NCI-H82 treated with DMSO at 0.1 percent for 48 hours (cell line): ENCODE data around the gene FREM2.
A peak's percentile ranks its signal among the peaks of the same experiment; 100 is the strongest.

Experiments used
- DNase-seq: peaks from one replicate; lab custom pipeline; 2025; ENCODE audit not compliant: unreplicated experiment; lab: John Stamatoyannopoulos, UW

The FREM2 gene, protein sequence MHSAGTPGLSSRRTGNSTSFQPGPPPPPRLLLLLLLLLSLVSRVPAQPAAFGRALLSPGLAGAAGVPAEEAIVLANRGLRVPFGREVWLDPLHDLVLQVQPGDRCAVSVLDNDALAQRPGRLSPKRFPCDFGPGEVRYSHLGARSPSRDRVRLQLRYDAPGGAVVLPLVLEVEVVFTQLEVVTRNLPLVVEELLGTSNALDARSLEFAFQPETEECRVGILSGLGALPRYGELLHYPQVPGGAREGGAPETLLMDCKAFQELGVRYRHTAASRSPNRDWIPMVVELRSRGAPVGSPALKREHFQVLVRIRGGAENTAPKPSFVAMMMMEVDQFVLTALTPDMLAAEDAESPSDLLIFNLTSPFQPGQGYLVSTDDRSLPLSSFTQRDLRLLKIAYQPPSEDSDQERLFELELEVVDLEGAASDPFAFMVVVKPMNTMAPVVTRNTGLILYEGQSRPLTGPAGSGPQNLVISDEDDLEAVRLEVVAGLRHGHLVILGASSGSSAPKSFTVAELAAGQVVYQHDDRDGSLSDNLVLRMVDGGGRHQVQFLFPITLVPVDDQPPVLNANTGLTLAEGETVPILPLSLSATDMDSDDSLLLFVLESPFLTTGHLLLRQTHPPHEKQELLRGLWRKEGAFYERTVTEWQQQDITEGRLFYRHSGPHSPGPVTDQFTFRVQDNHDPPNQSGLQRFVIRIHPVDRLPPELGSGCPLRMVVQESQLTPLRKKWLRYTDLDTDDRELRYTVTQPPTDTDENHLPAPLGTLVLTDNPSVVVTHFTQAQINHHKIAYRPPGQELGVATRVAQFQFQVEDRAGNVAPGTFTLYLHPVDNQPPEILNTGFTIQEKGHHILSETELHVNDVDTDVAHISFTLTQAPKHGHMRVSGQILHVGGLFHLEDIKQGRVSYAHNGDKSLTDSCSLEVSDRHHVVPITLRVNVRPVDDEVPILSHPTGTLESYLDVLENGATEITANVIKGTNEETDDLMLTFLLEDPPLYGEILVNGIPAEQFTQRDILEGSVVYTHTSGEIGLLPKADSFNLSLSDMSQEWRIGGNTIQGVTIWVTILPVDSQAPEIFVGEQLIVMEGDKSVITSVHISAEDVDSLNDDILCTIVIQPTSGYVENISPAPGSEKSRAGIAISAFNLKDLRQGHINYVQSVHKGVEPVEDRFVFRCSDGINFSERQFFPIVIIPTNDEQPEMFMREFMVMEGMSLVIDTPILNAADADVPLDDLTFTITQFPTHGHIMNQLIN (N-terminal part only)

DNA sequence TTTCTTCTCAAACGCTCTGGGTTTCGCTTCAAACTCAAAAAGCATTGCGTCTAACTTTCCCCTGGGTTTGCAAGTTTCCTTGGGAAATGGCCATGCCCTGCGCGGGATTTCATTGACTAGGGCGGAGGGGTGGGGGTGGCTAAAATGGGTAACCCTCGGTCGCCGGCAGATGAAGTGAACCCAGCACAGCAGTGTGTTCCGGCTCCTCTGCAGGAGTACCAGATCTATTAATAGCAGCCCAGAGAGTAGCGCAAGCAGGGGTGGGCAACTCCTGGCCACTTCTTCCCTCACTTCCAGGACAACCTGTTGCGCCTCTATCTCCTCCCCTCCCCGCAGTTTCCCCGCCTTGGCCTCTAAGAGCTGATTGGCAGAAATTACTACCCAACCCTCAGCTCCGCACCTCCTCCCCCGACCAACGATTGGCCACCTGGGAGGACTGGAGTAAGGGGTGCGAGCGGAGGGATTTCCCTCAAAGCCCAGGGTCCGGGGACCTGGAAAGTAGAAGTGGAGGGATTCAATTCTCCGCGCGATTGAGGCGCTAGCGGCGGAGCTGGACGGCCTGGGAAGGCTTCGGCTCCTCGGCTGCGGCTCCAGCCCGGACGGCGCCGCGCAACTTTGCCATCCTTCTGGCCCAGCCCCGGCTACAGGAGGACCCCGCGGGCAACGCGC is at the start of gene FREM2:
Gene FREM2, plus strand, starts transcription at position 501 of the 669 bp plus-strand sequence. CDS start 268 bp downstream, outside the sequence.
- peak; percentile 57 for DNase-seq

DNA sequence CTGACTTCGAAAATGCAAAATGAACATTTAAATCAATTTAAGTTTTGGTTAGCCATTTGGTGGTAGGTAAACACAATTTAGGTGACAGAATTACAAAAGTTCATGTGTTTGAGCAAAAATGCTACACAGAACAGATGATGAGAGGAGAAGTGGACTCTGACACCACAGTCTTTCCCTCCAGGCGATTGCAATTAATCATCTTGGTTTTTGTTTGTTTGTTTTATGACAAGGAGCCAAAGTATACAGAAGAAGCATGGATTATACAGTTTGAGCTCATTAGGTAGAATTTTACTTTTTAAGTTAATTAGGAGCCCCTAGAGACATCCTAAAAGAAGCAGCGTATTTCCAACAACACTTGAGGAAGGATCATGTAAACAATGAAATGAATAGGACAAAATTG is 49.3 kb upstream of the FREM2 start:
- no peak for DNase-seq

DNA sequence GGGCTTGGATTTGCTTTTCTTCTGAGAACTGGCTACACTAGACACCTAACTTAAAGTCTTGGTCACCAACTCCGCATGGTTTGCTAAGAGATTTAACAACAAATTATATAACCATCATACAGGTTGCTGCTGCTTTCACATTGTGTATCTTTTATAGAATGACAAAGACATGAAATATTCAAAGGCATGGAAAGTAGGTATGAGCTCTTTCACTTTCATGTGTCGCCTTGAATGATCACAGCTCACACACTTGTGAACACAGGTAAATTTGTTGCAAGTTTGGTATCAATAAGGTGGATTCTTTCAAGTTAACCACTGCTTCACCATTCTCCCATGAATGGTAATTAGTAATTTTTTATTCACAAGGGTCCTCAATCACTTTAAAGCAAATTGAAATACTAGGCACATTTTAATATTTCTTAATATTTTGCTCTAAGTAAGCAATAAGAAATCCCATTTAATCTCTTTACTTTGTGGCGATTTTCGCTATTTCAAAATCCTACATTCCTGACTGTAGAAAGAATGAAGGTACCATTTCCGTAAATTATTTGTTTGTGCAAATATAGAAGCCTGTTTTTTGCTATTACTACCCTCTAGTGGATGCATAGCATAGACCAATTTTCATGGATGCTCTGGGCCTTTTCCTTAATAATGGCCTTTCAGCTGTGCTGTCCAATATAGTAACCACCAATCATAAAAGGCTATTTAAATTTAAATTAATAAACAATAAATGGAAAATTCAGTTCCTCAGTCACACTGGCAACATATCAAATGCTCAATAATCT is 45.5 kb upstream of the FREM2 start:
- no peak for DNase-seq

DNA sequence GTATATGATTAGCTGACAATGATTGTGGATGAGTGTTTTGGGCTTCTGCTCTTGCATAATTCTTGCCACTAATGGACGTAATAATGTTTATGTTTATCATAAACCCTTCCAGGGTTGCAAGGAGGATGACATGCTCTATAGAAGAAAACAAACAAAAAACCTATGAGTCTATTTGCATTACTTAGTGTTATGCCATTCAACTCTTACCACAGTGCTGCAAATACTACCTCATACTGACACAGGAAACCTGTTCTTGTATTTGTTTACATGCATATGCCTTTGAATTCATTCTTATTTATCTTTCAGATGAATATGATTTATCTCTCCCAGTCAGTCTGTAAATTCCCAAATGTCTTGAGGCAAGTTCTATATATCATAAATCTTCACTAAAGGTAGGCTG is 39.6 kb upstream of the FREM2 start:
- DNase-seq: no peak

DNA sequence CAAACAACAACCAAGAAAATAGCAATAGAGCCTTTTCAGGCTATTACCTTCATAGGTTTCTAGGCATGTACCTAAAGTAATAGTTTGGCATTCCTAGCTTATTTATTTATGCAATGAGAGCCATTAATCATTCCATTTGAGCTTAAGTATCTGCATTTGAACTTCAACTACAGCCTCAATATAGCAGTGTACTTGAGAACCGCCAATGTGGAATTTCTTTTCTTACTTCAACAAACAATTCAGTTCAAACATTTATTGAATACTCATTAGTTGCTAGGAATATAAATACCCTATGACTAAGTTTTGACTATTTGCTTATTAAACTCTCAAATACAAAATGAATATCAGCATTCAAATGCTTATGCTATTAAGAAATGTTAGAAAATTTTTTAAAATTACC is 38.0 kb upstream of the FREM2 start:
- DNase-seq: no peak

DNA sequence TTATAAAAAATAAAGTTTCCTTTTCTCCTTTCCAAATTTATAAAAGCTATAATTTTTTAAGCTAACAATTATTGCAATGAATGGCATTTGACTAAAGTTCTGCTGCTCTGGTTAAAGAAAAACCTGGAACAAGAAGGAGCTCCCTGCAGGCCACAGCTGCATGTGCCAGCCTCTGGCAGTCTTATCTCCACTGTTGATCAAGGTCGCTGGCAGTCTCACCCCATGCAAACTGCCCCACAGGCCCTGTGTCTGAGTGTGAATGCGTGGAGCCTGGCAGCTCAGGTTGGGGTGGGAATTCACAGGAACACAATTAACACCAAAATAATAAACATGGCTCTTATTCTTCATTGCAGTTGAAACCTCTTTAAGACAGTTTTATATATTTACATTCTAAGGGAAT is 30.2 kb upstream of the FREM2 start:
- DNase-seq: no peak

DNA sequence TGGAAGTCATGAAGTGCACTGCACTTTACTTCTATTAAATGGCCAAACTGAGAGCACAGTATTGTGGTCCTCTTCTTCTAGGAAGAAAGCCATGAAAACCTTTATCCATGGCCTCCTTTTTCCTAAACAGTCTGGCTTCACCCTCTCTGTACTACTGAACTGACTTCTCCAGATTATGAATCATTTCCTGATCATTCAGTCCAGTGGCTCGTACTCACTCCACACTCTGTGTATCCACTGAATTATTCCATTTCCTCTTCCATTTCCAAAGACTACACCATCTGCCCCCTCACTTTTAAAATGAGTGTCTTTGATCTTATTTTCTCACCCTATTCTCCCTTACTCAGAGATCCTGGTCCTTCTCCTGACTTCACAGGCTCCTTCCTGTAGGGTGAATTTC is 29.7 kb upstream of the FREM2 start:
- no peak for DNase-seq

DNA sequence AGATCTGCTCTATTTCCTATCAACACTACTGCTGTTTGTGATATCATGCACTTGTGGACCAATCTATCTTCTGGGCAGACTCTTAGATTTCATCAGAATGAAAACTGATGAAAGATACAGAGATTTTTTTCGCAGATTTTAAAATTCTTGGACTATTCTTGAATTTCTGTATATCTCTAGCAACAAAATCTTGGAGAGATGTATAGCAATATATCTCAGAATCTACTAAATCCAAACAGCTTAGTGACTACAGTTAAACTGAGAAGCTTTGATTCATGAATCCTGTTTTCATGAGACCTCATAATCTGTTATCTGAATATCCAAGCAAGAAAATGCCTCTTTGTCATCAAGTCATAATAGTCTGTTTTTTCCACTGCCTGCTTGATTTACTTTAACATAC is 28.0 kb upstream of the FREM2 start:
- DNase-seq: no peak

DNA sequence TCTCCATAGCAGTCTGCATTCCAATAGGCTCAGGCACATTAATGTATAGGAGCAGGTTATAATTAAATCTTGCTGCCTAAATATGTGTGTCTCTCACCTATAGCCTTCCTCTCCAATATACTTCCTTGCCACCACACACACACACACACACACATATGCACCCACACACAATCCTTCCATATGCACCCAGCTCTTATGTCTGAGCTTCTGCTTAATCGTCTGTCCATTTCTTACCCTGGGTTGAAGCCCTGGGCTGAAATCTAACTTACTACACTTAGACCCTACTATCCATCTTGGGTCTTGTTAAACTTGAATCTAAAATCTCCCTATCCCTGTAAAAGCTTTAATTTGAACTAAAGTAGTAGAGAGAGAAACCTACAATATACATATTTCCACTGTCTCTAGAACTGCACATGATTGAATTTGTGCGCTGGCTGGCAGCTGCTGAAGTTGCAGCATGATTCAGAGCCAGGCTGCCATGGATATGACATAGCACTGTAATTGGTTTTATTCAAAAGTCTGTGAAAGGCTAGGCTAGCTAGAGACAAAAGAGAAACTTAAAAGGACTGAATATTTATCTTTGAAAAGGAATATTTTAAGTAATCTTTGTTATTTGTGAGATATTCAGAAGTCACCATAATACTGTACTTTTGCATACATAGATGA is 25.7 kb upstream of the FREM2 start:
- no peak for DNase-seq

DNA sequence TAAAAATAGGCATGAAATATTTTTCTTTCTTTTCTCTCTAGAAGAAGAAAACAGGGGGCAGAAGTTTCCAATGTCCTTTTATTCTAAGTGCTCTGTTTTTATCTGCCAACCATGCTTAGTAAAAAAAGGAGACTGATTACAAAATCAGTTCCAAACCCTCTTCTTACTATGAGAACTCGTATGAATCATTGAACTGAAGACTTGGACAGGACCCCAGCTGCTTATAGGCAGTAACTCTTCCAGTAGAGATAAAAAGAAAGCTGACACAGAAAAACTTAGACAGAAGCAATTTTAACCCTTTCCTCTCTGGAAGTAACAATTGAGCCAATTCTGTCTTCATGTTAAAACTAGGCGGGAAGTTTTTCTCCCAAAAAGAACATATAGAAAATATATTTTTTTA is 24.5 kb upstream of the FREM2 start:
- DNase-seq: no peak

DNA sequence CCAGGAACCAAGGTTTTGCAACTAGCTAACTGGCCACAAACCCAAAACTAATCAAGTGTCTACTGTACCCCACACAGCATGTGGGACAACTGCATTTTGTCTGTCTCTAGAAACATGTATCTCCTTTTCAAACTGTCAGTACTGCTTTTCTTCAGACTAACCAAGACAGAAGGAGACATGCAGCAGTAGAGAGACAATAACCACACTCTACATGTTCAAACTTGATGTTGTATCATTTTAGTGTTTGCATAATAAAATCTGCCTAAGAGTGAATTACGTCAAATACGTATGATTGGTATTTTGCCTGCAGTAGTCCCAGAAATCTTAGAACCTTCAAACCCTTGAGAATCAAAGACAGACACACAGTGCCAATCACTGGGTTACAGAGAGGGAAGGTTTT is 22.0 kb upstream of the FREM2 start:
- no peak for DNase-seq

DNA sequence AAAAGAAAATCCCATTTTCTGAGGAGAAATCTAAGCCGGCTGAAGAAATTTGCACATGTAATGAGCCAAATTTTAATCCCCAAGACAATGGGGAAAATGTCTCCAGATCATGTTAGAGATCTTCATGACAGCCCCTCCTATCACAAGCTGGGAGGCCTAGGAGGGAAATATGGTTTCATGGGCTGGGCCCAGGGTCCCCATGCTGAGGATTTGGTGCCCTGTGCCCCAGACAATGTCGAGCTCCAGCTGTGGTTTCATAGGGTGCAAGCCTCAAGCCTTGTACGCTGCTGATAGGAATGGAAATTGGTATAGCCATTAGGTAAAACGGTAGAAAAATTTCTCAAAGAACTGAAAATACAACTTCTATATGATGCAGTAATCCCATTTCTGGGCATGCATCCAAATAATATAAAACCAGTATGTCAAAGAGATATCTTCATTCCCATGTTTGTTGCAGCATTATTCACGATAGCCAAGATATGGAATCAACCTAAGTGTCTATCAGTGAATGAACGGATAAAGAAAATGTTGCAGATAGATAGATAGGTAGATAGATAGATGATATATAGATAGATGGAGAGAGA is 19.3 kb upstream of the FREM2 start:
- DNase-seq: no peak

DNA sequence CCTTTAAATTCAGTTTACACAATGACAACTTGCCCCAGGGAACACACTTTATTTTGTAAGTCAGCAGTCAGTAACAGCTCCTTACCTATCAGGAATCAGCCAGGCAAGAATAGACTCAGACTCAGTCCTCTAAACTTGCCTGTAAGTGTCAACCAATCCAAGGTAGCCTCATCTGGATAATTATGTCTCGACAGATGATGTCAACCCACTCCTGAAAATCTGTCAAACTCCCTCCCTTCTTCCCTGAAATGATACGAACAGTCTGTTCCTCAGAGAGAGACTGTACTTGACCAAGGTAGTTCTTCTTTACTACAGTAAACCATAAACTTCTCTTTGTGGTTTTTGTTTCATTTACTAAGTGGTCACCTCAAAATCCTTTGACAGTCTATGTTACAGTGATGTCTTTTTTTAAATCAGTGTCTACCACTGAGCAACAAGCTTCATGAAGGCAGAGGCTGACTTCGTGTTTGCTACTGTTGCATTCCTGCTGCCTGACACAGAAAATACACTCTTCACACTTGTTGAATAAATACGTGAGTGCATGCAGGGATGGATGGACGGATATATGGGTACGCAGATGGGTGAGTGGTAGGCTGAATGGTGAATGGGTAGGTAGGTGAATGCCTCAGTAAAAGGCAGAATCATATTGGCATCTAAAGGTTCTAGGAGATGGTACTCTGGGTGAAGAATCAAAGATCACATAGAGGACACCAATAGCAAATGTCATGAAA is 17.5 kb upstream of the FREM2 start:
- no peak for DNase-seq

DNA sequence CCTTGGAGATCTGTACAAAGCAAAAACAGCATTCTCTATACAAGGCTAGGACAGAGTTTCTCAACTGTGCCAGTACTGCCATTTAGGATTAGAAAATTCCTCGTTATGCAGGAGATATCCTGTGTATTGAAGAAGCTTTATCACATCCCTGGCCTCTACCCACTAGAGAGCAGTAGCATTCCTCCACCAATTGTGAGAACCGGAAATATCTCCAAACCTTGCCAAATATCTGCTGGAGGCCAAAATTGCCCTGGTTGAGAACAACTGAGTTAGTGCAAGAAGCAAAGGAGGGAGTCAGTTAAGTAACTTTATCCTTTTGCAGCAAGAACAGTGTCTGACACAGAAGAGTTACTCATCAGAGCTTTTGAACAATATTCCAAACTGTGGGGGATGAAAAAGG is 16.2 kb upstream of the FREM2 start:
- DNase-seq: no peak

DNA sequence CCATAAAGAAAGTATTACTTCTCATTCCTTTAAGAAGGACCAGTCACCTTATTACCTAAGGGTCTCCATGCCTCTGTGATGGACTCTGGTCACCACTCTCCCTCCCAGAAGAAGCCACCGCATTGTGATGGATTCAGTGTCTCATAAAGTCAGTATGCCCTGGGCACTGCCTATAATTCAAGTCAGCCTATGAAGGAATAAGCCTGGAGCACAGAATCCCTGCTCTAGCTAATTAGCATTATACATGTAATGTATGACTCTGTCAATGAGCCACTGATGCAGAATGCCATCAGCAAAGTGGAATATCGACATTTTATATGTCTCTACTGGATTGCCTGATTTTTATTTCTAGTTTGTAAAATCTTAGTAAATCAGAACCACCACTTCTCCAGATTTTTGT is 14.9 kb upstream of the FREM2 start:
- DNase-seq: no peak

DNA sequence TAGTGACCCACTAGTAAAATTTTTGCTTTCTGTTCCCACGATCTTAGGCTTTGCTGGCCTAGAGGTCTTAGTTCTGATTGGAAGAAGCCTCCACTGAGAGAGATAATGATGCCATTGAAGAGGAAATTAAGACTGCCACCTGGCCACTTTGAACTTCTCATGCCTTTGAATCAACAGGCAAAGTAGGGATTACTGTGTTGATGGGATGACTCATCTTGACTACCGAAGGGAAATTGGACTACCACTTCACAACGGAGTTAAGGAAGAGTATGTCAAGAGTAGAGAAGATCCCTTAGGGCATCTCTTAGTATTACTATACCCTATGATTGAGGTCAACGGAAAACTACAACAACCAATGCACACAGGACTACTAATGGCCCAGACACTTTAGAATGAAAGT is 12.7 kb upstream of the FREM2 start:
- DNase-seq: no peak

DNA sequence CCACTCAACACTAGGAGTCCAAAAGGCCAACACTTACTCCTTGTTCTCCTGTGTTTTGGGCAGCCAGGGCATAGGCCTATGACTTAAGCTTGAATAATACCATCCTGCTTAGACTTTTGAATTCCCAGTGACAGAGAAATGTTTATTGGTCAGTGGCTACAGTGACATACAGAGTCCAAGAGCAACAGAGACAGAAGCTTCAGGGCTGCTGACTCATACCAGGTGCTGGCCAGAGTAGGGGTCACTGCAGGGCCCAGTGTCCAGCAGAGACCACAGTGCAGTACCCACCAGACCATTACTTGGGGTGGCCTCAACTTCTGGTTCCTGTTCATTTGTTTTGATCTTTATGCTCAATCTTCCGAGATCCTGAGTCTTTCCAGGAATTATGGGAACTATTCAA is 6.0 kb upstream of the FREM2 start:
- DNase-seq: no peak

DNA sequence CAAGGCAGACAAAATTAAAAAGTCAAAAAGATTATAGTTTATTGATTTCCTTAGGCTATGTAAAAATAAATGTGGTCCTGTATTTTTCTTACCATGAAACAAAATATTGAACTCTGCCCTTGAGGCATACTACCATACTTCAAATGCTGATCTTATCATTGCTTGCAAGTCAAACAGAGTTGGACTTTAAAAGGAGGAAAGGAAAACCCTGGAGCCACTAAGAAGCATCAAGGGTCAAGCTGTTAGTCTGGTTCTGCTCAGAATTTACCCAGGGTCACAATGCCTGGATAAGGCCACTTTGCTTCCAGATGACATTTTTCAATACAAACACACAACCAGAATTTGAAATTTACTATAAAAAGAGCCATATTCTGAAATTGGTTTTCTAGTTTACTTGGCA is 2.2 kb upstream of the FREM2 start:
- DNase-seq: no peak

DNA sequence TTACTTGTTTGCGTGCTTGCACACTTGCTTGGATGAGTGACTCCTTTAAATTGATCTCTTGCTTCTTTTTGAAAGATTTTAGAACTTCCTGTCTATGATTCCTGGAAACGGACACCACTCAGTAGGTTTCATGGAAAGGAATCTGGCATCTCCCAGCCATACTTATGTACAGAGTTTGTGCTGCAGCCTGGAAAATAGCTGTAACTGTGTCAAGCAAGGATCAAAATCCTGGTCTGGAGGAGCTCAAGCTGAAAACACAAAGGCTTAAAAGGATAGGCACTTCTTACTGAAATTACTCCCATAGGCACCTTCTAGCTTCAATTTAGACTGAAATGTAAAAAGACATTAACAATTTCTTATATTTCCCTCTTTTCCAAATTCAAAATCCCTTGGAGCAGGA is 1.4 kb upstream of the FREM2 start:
- DNase-seq: no peak
